ENCODE measurements around the gene BRMS1.

- TF ChIP-seq CTCF (conservative IDR thresholded peaks at IDR 0.05; ENCODE audit: low read depth in 2 of 2): no peak
- TF ChIP-seq REST (IDR thresholded peaks at IDR 0.05; ENCODE audit: unreplicated experiment): no peak
Observed at GRCh38 chr11:66331542-66332370, 13.1 kb downstream of the BRMS1 start.

All from GM23338 (cell line).